ENCODE results near the gene RUBCNL. TPM values are rescaled to one million over a fixed set of nuclear protein-coding genes. Genes with fewer than 3 reads are reported as not detected.
"Not testable (repeated sequence)": the region's sequence is repeated elsewhere in the genome, so short reads cannot be mapped to it uniquely, and the experiment has no call there.

The RUBCNL gene
- total and polyA plus RNA-seq, 7 donors, result 1.4 to 26.9 (median 2.9) TPM

GRCh38 chr13:46374710-46375109, 12.3 kb downstream of the RUBCNL start:
- no peak overlapping the region for H3K4me3 ChIP-seq
- H3K27me3 ChIP-seq, result no peaks in the 10 kb centered on the region
- no peaks in the 10 kb centered on the region for H3K36me3 ChIP-seq
- no peak for DNase-seq
- H3K9me3 ChIP-seq, result no peaks in the 10 kb centered on the region
- intact Hi-C loops (cut with DNase I), result no loop called here
- 16 to 45% methylated on average over 2 of the region's 2 CpGs for WGBS, 2 donors
- H3K27ac ChIP-seq, result no peak overlapping the region
- no peak for TF ChIP-seq POLR2A (IDR thresholded peaks at IDR 0.05)
- TF ChIP-seq CTCF (IDR thresholded peaks at IDR 0.05), result no peak
- no peak for TF ChIP-seq EP300 (IDR thresholded peaks at IDR 0.05)
- TF ChIP-seq POLR2AphosphoS5 (IDR thresholded peaks at IDR 0.05), result no peak
- H3K4me1 ChIP-seq, result peaks cover 0 to 6% (median 2%) of the 10 kb centered on the region in 4 donors

- WGBS, 2 donors, result 12 to 67% methylated on average over 1 of the region's 1 CpG
- TF ChIP-seq EP300 (IDR thresholded peaks at IDR 0.05), result no peak
- no peak for TF ChIP-seq POLR2AphosphoS5 (IDR thresholded peaks at IDR 0.05)
- no peak for TF ChIP-seq POLR2A (IDR thresholded peaks at IDR 0.05)
- TF ChIP-seq CTCF (IDR thresholded peaks at IDR 0.05), result no peak
- intact Hi-C loops (cut with DNase I), result no loop called here
- no peak for DNase-seq
- no peak overlapping the region for H3K27ac ChIP-seq
- H3K27me3 ChIP-seq, result no peaks in the 10 kb centered on the region
- H3K36me3 ChIP-seq, result no peaks in the 10 kb centered on the region
- no peak overlapping the region for H3K4me3 ChIP-seq
- peaks cover 0 to 8% (median 5%) of the 10 kb centered on the region in 4 donors for H3K4me1 ChIP-seq
- no peaks in the 10 kb centered on the region for H3K9me3 ChIP-seq
Observed at GRCh38 chr13:46373623-46374022, 13.4 kb downstream of the RUBCNL start.

- H3K9me3 ChIP-seq; DNase-seq; H3K27ac ChIP-seq; intact Hi-C loops (cut with DNase I); H3K27me3 ChIP-seq; H3K4me1 ChIP-seq; H3K4me3 ChIP-seq; H3K36me3 ChIP-seq: not testable (repeated sequence)
- 34 to 62% methylated on average over 8 of the region's 8 CpGs for WGBS, 2 donors
Observed at GRCh38 chr13:46372938-46373337, 14.1 kb downstream of the RUBCNL start.

- Histone ChIP-seq H3K27me3 (no peaks in the 10 kb centered on the region), H3K27ac (no peak overlapping the region), H3K4me1 (peaks cover 0 to 8% (median 5%) of the 10 kb centered on the region in 4 donors), H3K9me3 (no peaks in the 10 kb centered on the region), H3K36me3 (no peaks in the 10 kb centered on the region), H3K4me3 (no peak overlapping the region)
- intact Hi-C loops (cut with DNase I), result no loop called here
- TF ChIP-seq POLR2A (IDR thresholded peaks at IDR 0.05) (no peak), POLR2AphosphoS5 (IDR thresholded peaks at IDR 0.05) (no peak), EP300 (IDR thresholded peaks at IDR 0.05) (no peak), CTCF (IDR thresholded peaks at IDR 0.05) (no peak)
- 78 to 88% methylated on average over 9 of the region's 9 CpGs for WGBS, 2 donors
- no peak for DNase-seq
Observed at GRCh38 chr13:46372071-46372470, 15.0 kb downstream of the RUBCNL start.

- H3K4me3 ChIP-seq, result no peak overlapping the region
- 20 to 26% methylated on average over 4 of the region's 4 CpGs for WGBS, 2 donors
- DNase-seq, result no peak
- intact Hi-C loops (cut with DNase I), result no loop called here
- no peaks in the 10 kb centered on the region for H3K36me3 ChIP-seq
- no peak for TF ChIP-seq EP300 (IDR thresholded peaks at IDR 0.05)
- TF ChIP-seq POLR2AphosphoS5 (IDR thresholded peaks at IDR 0.05), result peak in 1 of 4 donors; percentile 49
- no peak for TF ChIP-seq CTCF (IDR thresholded peaks at IDR 0.05)
- TF ChIP-seq POLR2A (IDR thresholded peaks at IDR 0.05), result no peak
- no peaks in the 10 kb centered on the region for H3K27me3 ChIP-seq
- H3K27ac ChIP-seq, result peak overlapping the region in 2 of 4 donors; percentile 15 to 17
- no peaks in the 10 kb centered on the region for H3K9me3 ChIP-seq
- peaks cover 0 to 8% (median 5%) of the 10 kb centered on the region in 4 donors for H3K4me1 ChIP-seq
Observed at GRCh38 chr13:46369506-46370277, 17.4 kb downstream of the RUBCNL start.
